GM18498 (cell line): ENCODE results near the gene NLRP13.

Source experiments
- ATAC-seq: cut with Tn5 transposase; IDR thresholded peaks from one replicate; pipeline ENCODE4 v1.9.1; 2021; ENCODE audit warnings: mild to moderate bottlenecking, moderate library complexity; ENCODE audit not compliant: unreplicated experiment

Gene NLRP13

GRCh38 chr19:55901369-55902079 is 30.6 kb downstream of the NLRP13 start:
- no peak for ATAC-seq

- ATAC-seq = no peak
These were observed 33.2 kb downstream of the NLRP13 start for GRCh38 chr19:55898911-55899310.

DNA sequence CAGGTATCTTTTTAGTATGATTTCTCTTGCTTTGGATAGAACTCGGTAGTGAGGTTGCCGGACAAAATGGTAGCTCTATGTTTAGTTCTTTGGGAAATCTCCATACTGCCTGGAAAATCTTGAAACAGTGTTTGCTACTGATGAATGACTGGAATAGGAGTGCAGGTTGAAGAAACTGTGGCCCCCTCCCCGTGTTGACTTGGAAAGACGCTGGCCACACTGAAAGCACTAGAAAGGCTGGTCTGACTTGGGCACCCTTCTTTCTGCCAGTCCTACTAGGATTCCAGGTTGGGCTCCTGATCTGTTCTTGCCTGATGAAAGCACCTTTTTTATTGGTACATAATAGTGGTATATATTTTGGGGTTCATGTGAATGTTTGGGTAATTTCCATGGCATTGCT is 49.5 kb downstream of the NLRP13 start:
- no peak for ATAC-seq

DNA sequence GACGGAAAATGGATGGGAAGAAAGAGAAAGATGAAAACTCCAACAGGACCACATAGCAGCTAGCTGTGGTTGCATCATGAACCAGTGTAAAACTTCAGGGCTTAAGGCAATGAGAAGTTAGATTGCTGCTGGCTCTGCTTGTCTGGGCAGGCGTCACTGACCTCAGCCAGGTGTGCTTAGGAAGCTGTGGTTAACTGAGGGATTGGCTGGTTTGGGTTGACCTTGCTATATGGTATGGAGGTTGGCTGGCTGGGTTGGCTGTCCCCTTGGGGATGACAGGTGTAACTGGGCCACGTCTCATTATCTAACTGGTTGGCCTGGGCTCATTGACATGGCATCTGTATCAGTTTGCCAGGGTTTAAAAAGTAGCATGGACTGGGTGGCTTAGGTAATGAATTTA is 54.9 kb downstream of the NLRP13 start:
- ATAC-seq = no peak

DNA sequence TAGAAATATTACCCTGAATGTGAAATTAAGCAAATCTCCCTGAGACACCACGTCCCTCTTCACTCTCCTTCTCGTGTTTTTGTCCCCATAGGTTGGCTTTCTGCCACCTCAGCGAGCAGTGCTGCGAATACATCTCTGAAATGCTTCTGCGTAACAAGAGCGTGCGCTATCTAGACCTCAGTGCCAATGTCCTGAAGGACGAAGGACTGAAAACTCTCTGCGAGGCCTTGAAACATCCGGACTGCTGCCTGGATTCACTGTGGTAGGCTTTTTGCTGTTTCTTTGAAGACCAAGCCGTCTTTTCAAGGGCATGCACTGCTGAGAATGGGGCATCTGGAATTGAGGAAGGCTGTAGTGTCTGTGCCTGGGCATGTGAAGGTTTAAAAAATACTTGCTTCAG is 61.4 kb downstream of the NLRP13 start:
- ATAC-seq = no peak

- ATAC-seq = no peak
These were observed 65.0 kb downstream of the NLRP13 start for GRCh38 chr19:55867101-55867500.

DNA sequence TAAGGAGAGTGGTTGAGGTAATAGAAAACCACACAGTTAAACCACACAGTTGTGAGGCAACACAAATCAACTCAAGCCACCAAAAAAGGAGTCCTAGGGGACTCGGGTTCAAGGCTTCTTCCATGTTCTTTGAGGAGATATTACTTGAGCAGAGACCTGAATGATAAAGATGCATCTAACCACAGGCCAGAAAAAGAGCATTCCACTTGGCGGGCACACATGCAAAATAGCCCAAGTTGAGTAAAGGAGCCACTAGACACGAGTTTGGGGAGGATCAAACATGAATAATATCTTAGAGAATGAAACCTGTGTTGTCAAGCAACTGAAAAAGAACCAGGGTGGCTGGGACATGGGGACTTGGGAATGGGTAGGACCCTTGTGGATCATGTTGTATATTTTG is 65.6 kb downstream of the NLRP13 start:
- ATAC-seq = no peak

DNA sequence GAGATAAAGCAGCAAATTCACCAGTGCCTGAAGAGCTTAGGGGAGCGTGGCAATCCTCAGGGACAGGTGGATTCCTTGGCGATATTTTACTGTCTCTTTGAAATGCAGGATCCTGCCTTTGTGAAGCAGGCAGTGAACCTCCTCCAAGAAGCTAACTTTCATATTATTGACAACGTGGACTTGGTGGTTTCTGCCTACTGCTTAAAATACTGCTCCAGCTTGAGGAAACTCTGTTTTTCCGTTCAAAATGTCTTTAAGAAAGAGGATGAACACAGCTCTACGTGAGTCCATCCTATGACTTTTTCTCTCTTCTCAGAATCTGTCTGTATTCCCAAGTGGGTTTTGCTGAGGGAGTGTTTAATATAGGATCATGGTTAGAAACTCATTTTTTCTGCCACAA is 73.2 kb downstream of the NLRP13 start:
- ATAC-seq = no peak

DNA sequence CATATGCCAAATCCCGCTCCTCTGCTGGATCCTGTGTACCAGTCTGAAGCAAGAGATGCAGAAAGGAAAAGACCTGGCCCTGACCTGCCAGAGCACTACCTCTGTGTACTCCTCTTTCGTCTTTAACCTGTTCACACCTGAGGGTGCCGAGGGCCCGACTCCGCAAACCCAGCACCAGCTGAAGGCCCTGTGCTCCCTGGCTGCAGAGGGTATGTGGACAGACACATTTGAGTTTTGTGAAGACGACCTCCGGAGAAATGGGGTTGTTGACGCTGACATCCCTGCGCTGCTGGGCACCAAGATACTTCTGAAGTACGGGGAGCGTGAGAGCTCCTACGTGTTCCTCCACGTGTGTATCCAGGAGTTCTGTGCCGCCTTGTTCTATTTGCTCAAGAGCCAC is 73.7 kb downstream of the NLRP13 start:
- ATAC-seq = no peak

DNA sequence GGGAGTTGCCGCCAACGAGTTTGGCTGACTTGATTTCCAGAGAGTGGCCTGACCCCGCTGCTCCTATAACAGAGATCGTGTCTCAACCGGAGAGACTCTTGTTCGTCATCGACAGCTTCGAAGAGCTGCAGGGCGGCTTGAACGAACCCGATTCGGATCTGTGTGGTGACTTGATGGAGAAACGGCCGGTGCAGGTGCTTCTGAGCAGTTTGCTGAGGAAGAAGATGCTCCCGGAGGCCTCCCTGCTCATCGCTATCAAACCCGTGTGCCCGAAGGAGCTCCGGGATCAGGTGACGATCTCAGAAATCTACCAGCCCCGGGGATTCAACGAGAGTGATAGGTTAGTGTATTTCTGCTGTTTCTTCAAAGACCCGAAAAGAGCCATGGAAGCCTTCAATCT is 74.2 kb downstream of the NLRP13 start:
- ATAC-seq = no peak

DNA sequence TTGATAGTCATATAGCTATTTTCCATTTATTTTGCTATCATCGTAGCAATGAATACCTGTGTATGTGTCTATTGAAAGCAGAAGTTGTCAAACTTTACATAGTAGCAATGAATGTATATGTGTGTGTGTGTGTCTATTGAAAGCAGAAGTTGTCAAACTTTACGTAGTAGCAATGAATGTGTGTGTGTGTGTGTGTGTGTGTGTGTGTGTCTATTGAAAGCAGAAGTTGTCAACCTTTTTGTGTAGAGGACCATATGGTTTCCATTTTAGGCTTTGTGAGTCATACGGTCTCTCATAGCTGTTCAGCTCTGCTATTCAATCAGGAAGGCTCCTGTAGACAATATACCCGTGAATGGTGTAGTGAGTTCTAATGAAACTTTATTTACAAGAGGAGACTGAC is 75.0 kb downstream of the NLRP13 start:
- ATAC-seq = no peak

DNA sequence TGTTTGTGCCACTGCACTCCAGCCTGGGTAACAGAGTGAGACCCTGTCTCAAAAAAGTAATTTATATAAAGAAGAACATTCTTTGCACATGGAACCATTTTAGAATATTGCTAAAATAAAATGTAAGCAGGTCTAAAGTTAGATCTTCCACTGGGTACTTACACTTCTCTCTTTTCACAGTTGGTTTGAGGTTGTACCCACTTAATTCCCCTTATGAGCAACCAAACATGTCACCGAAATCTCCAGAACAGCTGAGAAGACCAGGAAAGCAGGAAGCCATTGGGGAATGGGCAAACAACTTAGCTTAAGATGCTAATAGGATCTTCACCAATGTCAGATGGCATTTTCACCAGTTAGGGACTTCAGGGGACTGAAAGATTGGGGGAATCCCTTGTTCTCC is 77.0 kb downstream of the NLRP13 start:
- ATAC-seq = no peak
